Activated CD8-positive, alpha-beta T cell treated with anti-CD3 and anti-CD28 coated beads for 36 hours (primary cell): ENCODE measurements around the gene USF1. TPM values are rescaled to one million over a fixed set of nuclear protein-coding genes. Genes with fewer than 3 reads are reported as not detected.

Experiments
- ATAC-seq: fragments of 200-7000 bp; cut with Tn5 transposase; one replicate; pipeline ENCODE4 v1.10.0; 2021; ENCODE audit warnings: mild to moderate bottlenecking, moderate library complexity
- CTCF ChIA-PET: fragments of 350-600 bp; sonication (Branson Sonifier 250); formaldehyde crosslinking; loops from one replicate; lab custom pipeline; 2021; ENCODE audit warnings: antibody characterized with exemption; lab: Charles Lee
- POLR2A ChIA-PET: fragments of 350-600 bp; sonication (Branson Sonifier 250); formaldehyde crosslinking; loops from one replicate; lab custom pipeline; 2021; ENCODE audit warnings: antibody characterized with exemption; lab: Charles Lee
- DNase-seq: peaks from one replicate; pipeline ENCODE4 v3.0.0-alpha.2; 2020
- H3K27ac Mint-ChIP-seq: one replicate; pipeline ENCODE4 v1.8.0; 2021; ENCODE audit warnings: mild to moderate bottlenecking, mixed read lengths
- H3K27me3 Mint-ChIP-seq: one replicate; pipeline ENCODE4 v1.8.0; 2021; ENCODE audit warnings: mixed read lengths
- H3K36me3 Mint-ChIP-seq: one replicate; pipeline ENCODE4 v1.8.0; 2021; ENCODE audit warnings: low read depth, mixed read lengths
- H3K4me1 Mint-ChIP-seq: one replicate; pipeline ENCODE4 v1.8.0; 2021; ENCODE audit warnings: low read depth, mixed read lengths
- H3K4me3 Mint-ChIP-seq: one replicate; pipeline ENCODE4 v1.8.0; 2021; ENCODE audit warnings: mild to moderate bottlenecking, moderate library complexity, mixed read lengths
- H3K9me3 Mint-ChIP-seq: one replicate; pipeline ENCODE4 v1.8.0; 2021; ENCODE audit warnings: mixed read lengths
- CTCF ChIP-seq: fragments of 200-600 bp; IDR thresholded peaks from one replicate; pipeline ENCODE4 v1.8.0; 2022; ENCODE audit warnings: antibody characterized with exemption, mild to moderate bottlenecking
- intact Hi-C: fragments of 100-400 bp; cut with micrococcal nuclease; formaldehyde crosslinking; loops from one replicate; pipeline ENCODE4 v1.10.0; 2022
- total RNA-seq, 2 experiments: library from RNA; stranded (reverse); gene quantifications; one replicate each; pipeline ENCODE4 v1.2.3, GENCODE V29; 2021

USF1 gene
- total RNA-seq = 10 to 100 TPM; 50.0 to 52.1 TPM

GRCh38 chr1:161045736-161046604, at the start of gene USF1:
TSS of gene USF1 (minus strand) at chr1:161045977. CDS start at chr1:161043275, 2,702 bp downstream.
- Mint-ChIP-seq H3K4me1 (peaks cover 36% of the 10 kb centered on the region), H3K9me3 (no peaks in the 10 kb centered on the region), H3K27me3 (no peaks in the 10 kb centered on the region), H3K36me3 (peaks cover 67% of the 10 kb centered on the region), H3K4me3 (peak within 1 kb of the TSS; percentile 84), H3K27ac (peak within 1 kb of the TSS; percentile 98)
- TF ChIP-seq CTCF = no peak
- peak; percentile 83 for ATAC-seq
- POLR2A ChIA-PET = interaction anchor here (0.6 to 4.8 kb wide), 30 partner anchors 8 to 667 kb away, joined by 3 to 99 read pairs (median 5); partner anchors contain the start of genes ARHGAP30, DEDD, F11R and KLHDC9
- DNase-seq = peak; percentile 96
- intact Hi-C loops = no loop called here
- CTCF ChIA-PET = interaction anchor here (0.8 to 7.5 kb wide), 15 partner anchors 8 to 156 kb away, joined by 3 to 79 read pairs (median 5); partner anchors contain the start of genes ARHGAP30, F11R, KLHDC9 and NECTIN4

GRCh38 chr1:161095230-161095629, 49.5 kb upstream of the USF1 start:
- CTCF ChIA-PET = interaction anchor here (1.1 to 9.4 kb wide), 4 partner anchors 26 to 105 kb away, joined by 3 to 200 read pairs (median 4); partner anchors contain the start of gene ARHGAP30
- Mint-ChIP-seq H3K4me3 (no peak overlapping the region), H3K27me3 (no peaks in the 10 kb centered on the region), H3K36me3 (peaks cover 11% of the 10 kb centered on the region), H3K4me1 (peaks cover 72% of the 10 kb centered on the region), H3K9me3 (no peaks in the 10 kb centered on the region), H3K27ac (no peak overlapping the region)
- intact Hi-C loops = loop anchor here (5.0 kb wide), 1 partner anchor 98 kb away; no protein-coding TSS in a partner anchor
- no peak for TF ChIP-seq CTCF
- ATAC-seq (no peak), DNase-seq (no peak)
- POLR2A ChIA-PET = interaction anchor here (1.2 to 8.2 kb wide), 3 partner anchors 22 to 49 kb away, joined by 3 to 57 read pairs (median 32); partner anchors contain the start of genes ARHGAP30 and USF1

GRCh38 chr1:161094481-161094880, 48.7 kb upstream of the USF1 start:
- no peak overlapping the region for H3K4me3 Mint-ChIP-seq
- intact Hi-C loops = no loop called here
- H3K4me1 Mint-ChIP-seq = peaks cover 76% of the 10 kb centered on the region
- no peak for TF ChIP-seq CTCF
- H3K27me3 Mint-ChIP-seq = no peaks in the 10 kb centered on the region
- POLR2A ChIA-PET = interaction anchor here (1.2 to 8.2 kb wide), 3 partner anchors 23 to 48 kb away, joined by 3 to 57 read pairs (median 32); partner anchors contain the start of genes ARHGAP30 and USF1
- DNase-seq (no peak), ATAC-seq (no peak)
- H3K36me3 Mint-ChIP-seq = peaks cover 6% of the 10 kb centered on the region
- no peaks in the 10 kb centered on the region for H3K9me3 Mint-ChIP-seq
- CTCF ChIA-PET = interaction anchor here (1.1 to 9.4 kb wide), 4 partner anchors 25 to 104 kb away, joined by 3 to 200 read pairs (median 4); partner anchors contain the start of gene ARHGAP30
- no peak overlapping the region for H3K27ac Mint-ChIP-seq

- Mint-ChIP-seq H3K27ac (no peak overlapping the region), H3K4me3 (no peak overlapping the region), H3K27me3 (no peaks in the 10 kb centered on the region), H3K4me1 (peaks cover 64% of the 10 kb centered on the region), H3K9me3 (no peaks in the 10 kb centered on the region), H3K36me3 (no peaks in the 10 kb centered on the region)
- intact Hi-C loops = no loop called here
- CTCF ChIA-PET = interaction anchor here (0.7 to 9.4 kb wide), 6 partner anchors 23 to 141 kb away, joined by 3 to 200 read pairs (median 4); partner anchors contain the start of gene ARHGAP30
- DNase-seq = peak; percentile 72
- POLR2A ChIA-PET = interaction anchor here (0.6 to 8.2 kb wide), 4 partner anchors 14 to 47 kb away, joined by 3 to 57 read pairs (median 4); partner anchors contain the start of genes ARHGAP30 and USF1
- ATAC-seq = peak; percentile 92
- TF ChIP-seq CTCF = no peak
These were observed 46.8 kb upstream of the USF1 start for GRCh38 chr1:161092621-161093028.
